Measurements from ENCODE around the gene MYRFL. TPM values are rescaled to one million over a fixed set of nuclear protein-coding genes. Genes with fewer than 3 reads are reported as not detected.

MYRFL gene
- total RNA-seq, 1 experiment from 2014 or later, result not detected

DNA sequence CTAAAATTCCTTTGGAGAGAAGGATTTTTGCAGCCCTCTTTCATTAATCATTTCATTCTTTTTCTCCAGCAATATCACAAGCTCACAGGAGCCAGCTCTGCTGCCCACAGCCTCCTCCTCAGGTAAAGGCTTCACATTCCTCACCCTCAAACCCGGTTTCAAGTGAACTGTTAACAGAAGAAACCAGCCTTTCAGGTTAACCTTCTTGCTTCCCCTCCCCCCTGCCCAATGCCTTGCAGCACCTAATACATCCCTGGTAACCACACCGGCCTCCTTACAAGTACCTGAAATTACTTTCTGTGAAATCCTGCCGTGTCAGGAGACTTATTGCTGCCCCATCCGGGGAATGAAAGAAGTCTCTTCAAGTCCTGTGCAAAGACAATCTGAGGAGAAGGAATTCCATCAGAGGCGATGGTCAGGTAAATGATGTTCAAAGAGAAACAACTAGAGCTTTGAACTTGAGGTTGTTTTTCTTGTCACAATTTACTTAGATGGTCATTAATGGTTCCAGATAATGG, 111.2 kb downstream of the MYRFL start:
- no peaks in the 10 kb centered on the region for H3K36me3 ChIP-seq
- no peaks in the 10 kb centered on the region for H3K27me3 ChIP-seq (replicated peaks)
- no peaks in the 10 kb centered on the region for H3K4me1 ChIP-seq (replicated peaks)
- no peak overlapping the region for H3K27ac ChIP-seq
- H3K4me3 ChIP-seq, result no peak overlapping the region
- DNase-seq (ENCODE audit: low read depth in 1 of 2, low spot score in 2 of 2), result no peak
- H3K9me3 ChIP-seq (replicated peaks), result no peaks in the 10 kb centered on the region

DNA sequence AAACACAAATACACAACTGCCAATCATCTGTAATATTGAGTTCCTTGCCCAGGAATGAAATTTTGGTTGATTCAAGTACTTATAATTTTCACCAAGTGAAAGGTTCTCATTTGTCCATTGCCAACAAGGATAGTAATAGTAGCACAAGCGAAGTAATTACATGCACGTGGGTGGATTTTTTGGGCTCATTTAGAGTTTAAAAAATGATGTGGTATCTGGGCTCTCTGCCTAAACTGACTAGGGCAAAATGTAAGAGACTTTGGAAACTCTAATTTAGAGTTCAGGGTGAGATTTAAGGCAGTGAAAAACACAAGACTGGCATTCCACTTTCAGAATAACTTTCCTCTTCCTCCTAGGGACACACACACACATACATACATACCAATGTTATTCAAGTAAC, 111.7 kb downstream of the MYRFL start:
- no peak overlapping the region for H3K4me3 ChIP-seq
- H3K36me3 ChIP-seq, result no peaks in the 10 kb centered on the region
- no peaks in the 10 kb centered on the region for H3K9me3 ChIP-seq (replicated peaks)
- H3K27me3 ChIP-seq (replicated peaks), result no peaks in the 10 kb centered on the region
- H3K27ac ChIP-seq, result no peak overlapping the region
- DNase-seq (ENCODE audit: low read depth in 1 of 2, low spot score in 2 of 2), result no peak
- no peaks in the 10 kb centered on the region for H3K4me1 ChIP-seq (replicated peaks)

- H3K27me3 ChIP-seq (replicated peaks), result no peaks in the 10 kb centered on the region
These were observed 122.1 kb downstream of the MYRFL start for GRCh38 chr12:69947123-69947522.

DNA sequence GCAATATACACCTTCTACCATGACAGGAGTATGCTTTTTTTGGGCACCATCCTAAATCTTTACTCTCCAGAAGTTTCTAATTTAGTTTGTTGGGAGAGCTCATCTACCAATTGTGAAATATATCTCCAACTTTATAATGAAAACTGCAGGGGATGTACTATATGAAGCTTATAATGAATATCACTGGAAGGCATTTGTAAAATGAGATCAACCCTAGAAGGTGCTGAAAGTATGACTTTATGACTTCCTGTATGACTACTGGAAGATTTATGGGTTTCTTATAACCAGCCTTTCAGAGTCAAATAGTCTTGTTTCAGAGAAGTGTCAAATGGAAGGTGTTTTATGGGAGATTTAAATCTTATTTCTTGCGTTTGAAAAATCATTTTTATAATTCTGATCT, 122.9 kb downstream of the MYRFL start:
- H3K27me3 ChIP-seq (replicated peaks), result no peaks in the 10 kb centered on the region
- no peak overlapping the region for H3K4me3 ChIP-seq
- H3K9me3 ChIP-seq (replicated peaks), result no peaks in the 10 kb centered on the region
- no peaks in the 10 kb centered on the region for H3K4me1 ChIP-seq (replicated peaks)
- no peak for DNase-seq (ENCODE audit: low read depth in 1 of 2, low spot score in 2 of 2)
- H3K27ac ChIP-seq, result no peak overlapping the region
- H3K36me3 ChIP-seq, result no peaks in the 10 kb centered on the region

More at GRCh38 chr12:69947123-69947522, 122.1 kb downstream of the MYRFL start:
- Histone ChIP-seq H3K27ac (no peak overlapping the region), H3K4me3 (no peak overlapping the region), H3K9me3 (replicated peaks) (no peaks in the 10 kb centered on the region), H3K36me3 (no peaks in the 10 kb centered on the region), H3K4me1 (replicated peaks) (no peaks in the 10 kb centered on the region)
- DNase-seq (ENCODE audit: low read depth in 1 of 2, low spot score in 2 of 2), result no peak

DNA sequence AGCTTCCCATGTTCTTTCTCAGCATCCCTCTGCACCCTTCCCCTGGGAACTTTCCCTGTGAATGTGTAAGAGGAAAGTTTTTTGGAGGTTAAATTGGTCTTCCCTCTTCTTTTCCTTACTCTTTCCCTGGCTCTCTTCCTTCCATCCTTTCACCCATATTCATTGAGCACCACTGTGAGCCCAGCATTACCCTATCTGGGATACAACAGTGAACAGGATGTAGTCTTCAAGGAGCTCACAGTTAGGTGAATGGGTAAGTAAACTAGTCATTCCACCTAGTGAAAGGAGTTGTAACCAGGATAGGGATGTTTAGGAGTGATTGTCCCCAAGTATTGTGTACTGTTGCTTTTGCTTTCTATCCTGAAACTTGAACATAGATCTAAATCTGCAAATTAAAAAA, 123.8 kb downstream of the MYRFL start:
- Histone ChIP-seq H3K4me3 (no peak overlapping the region), H3K4me1 (replicated peaks) (no peaks in the 10 kb centered on the region), H3K36me3 (no peaks in the 10 kb centered on the region), H3K27ac (no peak overlapping the region), H3K9me3 (replicated peaks) (no peaks in the 10 kb centered on the region), H3K27me3 (replicated peaks) (no peaks in the 10 kb centered on the region)
- DNase-seq (ENCODE audit: low read depth in 1 of 2, low spot score in 2 of 2), result no peak

DNA sequence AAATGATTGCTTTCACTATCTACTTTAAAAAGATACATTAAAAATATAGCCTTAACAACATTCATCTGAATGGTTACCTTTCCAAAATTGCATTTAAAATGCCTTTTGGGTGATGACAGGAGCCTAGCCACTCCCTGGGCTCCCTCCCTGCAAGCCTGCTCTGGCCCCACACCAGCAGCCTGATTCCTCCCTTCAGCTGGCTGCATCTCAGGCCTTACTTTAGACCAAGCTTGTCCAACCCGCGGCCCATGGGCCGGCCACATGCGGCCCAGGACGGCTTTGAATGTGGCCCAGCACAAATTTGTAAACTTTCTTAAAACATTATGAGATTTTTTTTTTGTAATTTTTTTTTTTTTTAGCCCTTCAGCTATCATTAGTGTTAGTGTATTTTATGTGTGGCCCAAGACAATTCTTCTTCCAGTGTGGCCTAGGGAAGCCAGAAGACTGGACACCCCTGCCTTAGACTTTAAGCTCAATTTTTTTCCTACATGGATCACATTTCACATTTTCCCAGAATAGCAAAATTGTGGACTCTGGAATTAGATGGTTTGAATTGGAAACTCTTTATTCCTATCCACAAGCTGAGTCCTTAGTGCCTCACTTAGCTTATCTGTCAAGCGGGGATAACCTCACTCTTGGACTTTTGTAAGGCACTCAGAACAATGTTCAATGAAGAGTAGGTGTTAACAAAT, 124.4 kb downstream of the MYRFL start:
- H3K27me3 ChIP-seq (replicated peaks), result no peaks in the 10 kb centered on the region
- no peaks in the 10 kb centered on the region for H3K9me3 ChIP-seq (replicated peaks)
- no peaks in the 10 kb centered on the region for H3K4me1 ChIP-seq (replicated peaks)
- H3K4me3 ChIP-seq, result no peak overlapping the region
- no peak for DNase-seq (ENCODE audit: low read depth in 1 of 2, low spot score in 2 of 2)
- no peaks in the 10 kb centered on the region for H3K36me3 ChIP-seq
- no peak overlapping the region for H3K27ac ChIP-seq

GRCh38 chr12:69951108-69951507, 126.1 kb downstream of the MYRFL start:
- Histone ChIP-seq H3K9me3 (replicated peaks) (no peaks in the 10 kb centered on the region), H3K36me3 (no peaks in the 10 kb centered on the region), H3K27me3 (replicated peaks) (no peaks in the 10 kb centered on the region), H3K4me1 (replicated peaks) (no peaks in the 10 kb centered on the region), H3K4me3 (no peak overlapping the region), H3K27ac (no peak overlapping the region)
- DNase-seq (ENCODE audit: low read depth in 1 of 2, low spot score in 2 of 2), result no peak

GRCh38 chr12:69952890-69953289, 127.9 kb downstream of the MYRFL start:
- no peak overlapping the region for H3K27ac ChIP-seq
- no peaks in the 10 kb centered on the region for H3K27me3 ChIP-seq (replicated peaks)
- no peaks in the 10 kb centered on the region for H3K36me3 ChIP-seq
- H3K9me3 ChIP-seq (replicated peaks), result no peaks in the 10 kb centered on the region
- H3K4me1 ChIP-seq (replicated peaks), result no peaks in the 10 kb centered on the region
- H3K4me3 ChIP-seq, result no peak overlapping the region
- no peak for DNase-seq (ENCODE audit: low read depth in 1 of 2, low spot score in 2 of 2)

- Histone ChIP-seq H3K4me3 (no peak overlapping the region), H3K27me3 (replicated peaks) (no peaks in the 10 kb centered on the region), H3K4me1 (replicated peaks) (no peaks in the 10 kb centered on the region), H3K27ac (no peak overlapping the region), H3K9me3 (replicated peaks) (no peaks in the 10 kb centered on the region), H3K36me3 (no peaks in the 10 kb centered on the region)
- no peak for DNase-seq (ENCODE audit: low read depth in 1 of 2, low spot score in 2 of 2)
These were observed 136.2 kb downstream of the MYRFL start for GRCh38 chr12:69961246-69961645.

GRCh38 chr12:69966409-69966808, 141.4 kb downstream of the MYRFL start:
- no peaks in the 10 kb centered on the region for H3K36me3 ChIP-seq
- DNase-seq (ENCODE audit: low read depth in 1 of 2, low spot score in 2 of 2), result no peak
- H3K4me3 ChIP-seq, result no peak overlapping the region
- H3K27ac ChIP-seq, result no peak overlapping the region
- no peaks in the 10 kb centered on the region for H3K4me1 ChIP-seq (replicated peaks)
- H3K27me3 ChIP-seq (replicated peaks), result no peaks in the 10 kb centered on the region
- H3K9me3 ChIP-seq (replicated peaks), result no peaks in the 10 kb centered on the region

- no peak for DNase-seq (ENCODE audit: low read depth in 1 of 2, low spot score in 2 of 2)
- H3K4me3 ChIP-seq, result no peak overlapping the region
- H3K4me1 ChIP-seq (replicated peaks), result no peaks in the 10 kb centered on the region
- H3K9me3 ChIP-seq (replicated peaks), result no peaks in the 10 kb centered on the region
- no peaks in the 10 kb centered on the region for H3K27me3 ChIP-seq (replicated peaks)
- H3K27ac ChIP-seq, result no peak overlapping the region
- H3K36me3 ChIP-seq, result no peaks in the 10 kb centered on the region
These were observed 141.8 kb downstream of the MYRFL start for GRCh38 chr12:69966839-69967238.

- no peaks in the 10 kb centered on the region for H3K36me3 ChIP-seq
- DNase-seq (ENCODE audit: low read depth in 1 of 2, low spot score in 2 of 2), result no peak
- no peak overlapping the region for H3K27ac ChIP-seq
- no peaks in the 10 kb centered on the region for H3K4me1 ChIP-seq (replicated peaks)
- H3K4me3 ChIP-seq, result no peak overlapping the region
- no peaks in the 10 kb centered on the region for H3K9me3 ChIP-seq (replicated peaks)
- no peaks in the 10 kb centered on the region for H3K27me3 ChIP-seq (replicated peaks)
These were observed 144.0 kb downstream of the MYRFL start for GRCh38 chr12:69969011-69969410.

GRCh38 chr12:69972136-69972535, 147.1 kb downstream of the MYRFL start:
- Histone ChIP-seq H3K27ac (no peak overlapping the region), H3K36me3 (no peaks in the 10 kb centered on the region), H3K4me3 (no peak overlapping the region), H3K9me3 (replicated peaks) (no peaks in the 10 kb centered on the region), H3K27me3 (replicated peaks) (no peaks in the 10 kb centered on the region), H3K4me1 (replicated peaks) (no peaks in the 10 kb centered on the region)
- DNase-seq (ENCODE audit: low read depth in 1 of 2, low spot score in 2 of 2), result no peak

DNA sequence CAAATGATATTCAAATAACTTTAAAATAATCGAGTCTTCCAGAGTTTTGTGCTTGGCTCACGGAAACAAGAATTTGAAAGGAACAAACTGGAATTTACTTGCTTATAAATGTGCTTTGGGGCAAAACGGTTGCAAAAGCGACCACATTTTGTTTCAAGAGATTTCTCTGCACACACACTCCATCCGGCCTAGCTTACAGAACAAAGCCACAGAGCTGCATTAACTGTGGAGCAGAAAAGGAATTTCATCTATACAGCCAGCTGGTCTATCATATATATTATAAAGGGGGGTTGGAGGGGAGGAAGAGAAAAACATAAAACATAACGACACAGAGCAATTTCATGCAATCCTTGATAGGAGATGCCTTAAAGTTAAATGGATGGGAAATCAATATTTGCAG, 153.0 kb downstream of the MYRFL start:
- Histone ChIP-seq H3K27me3 (replicated peaks) (no peaks in the 10 kb centered on the region), H3K9me3 (replicated peaks) (no peaks in the 10 kb centered on the region)
- DNase-seq (ENCODE audit: low read depth in 1 of 2, low spot score in 2 of 2), result no peak

More for the DNA sequence above, 153.0 kb downstream of the MYRFL start:
- Histone ChIP-seq H3K4me1 (replicated peaks) (no peaks in the 10 kb centered on the region), H3K27ac (no peak overlapping the region), H3K36me3 (no peaks in the 10 kb centered on the region), H3K4me3 (no peak overlapping the region)
